HG03469 (cell line): ENCODE results near the gene TSHZ2.

ENCODE experiments used
- ATAC-seq: cut with Tn5 transposase; IDR thresholded peaks from one replicate; pipeline ENCODE4 v1.9.1; 2021; ENCODE audit warnings: mild to moderate bottlenecking, moderate library complexity, moderate number of reproducible peaks; ENCODE audit not compliant: unreplicated experiment

Gene TSHZ2

GRCh38 chr20:53126185-53126584 is 154.0 kb downstream of the TSHZ2 start:
- no peak for ATAC-seq

- no peak for ATAC-seq
Observed at GRCh38 chr20:53127027-53127426, 154.9 kb downstream of the TSHZ2 start.

GRCh38 chr20:53128004-53128403 is 155.8 kb downstream of the TSHZ2 start:
- ATAC-seq, result no peak

- ATAC-seq, result no peak
Observed at GRCh38 chr20:53129563-53129962, 157.4 kb downstream of the TSHZ2 start.

- ATAC-seq, result no peak
Observed at GRCh38 chr20:53130795-53131194, 158.6 kb downstream of the TSHZ2 start.

- ATAC-seq, result no peak
Observed at GRCh38 chr20:53133125-53133524, 161.0 kb downstream of the TSHZ2 start.

- no peak for ATAC-seq
Observed at GRCh38 chr20:53133628-53134027, 161.5 kb downstream of the TSHZ2 start.

- no peak for ATAC-seq
Observed at GRCh38 chr20:53136473-53136872, 164.3 kb downstream of the TSHZ2 start.

GRCh38 chr20:53138454-53139262 is 166.5 kb downstream of the TSHZ2 start:
- peak; percentile 88 for ATAC-seq

GRCh38 chr20:53141201-53142050 is 169.3 kb downstream of the TSHZ2 start:
- ATAC-seq, result no peak

GRCh38 chr20:53142225-53143127 is 170.3 kb downstream of the TSHZ2 start:
- ATAC-seq, result no peak

GRCh38 chr20:53146201-53146891 is 174.2 kb downstream of the TSHZ2 start:
- peak; percentile 59 for ATAC-seq

- no peak for ATAC-seq
Observed at GRCh38 chr20:53148771-53149147, 176.6 kb downstream of the TSHZ2 start.

- ATAC-seq, result no peak
Observed at GRCh38 chr20:53149148-53149889, 177.2 kb downstream of the TSHZ2 start.

- ATAC-seq, result no peak
Observed at GRCh38 chr20:53149890-53150205, 177.7 kb downstream of the TSHZ2 start.

- ATAC-seq, result no peak
Observed at GRCh38 chr20:53150532-53150931, 178.4 kb downstream of the TSHZ2 start.

GRCh38 chr20:53152228-53152627 is 180.1 kb downstream of the TSHZ2 start:
- ATAC-seq, result no peak

- ATAC-seq, result peak; percentile 53
Observed at GRCh38 chr20:53154540-53154939, 182.4 kb downstream of the TSHZ2 start.

- peak; percentile 72 for ATAC-seq
Observed at GRCh38 chr20:53157443-53158408, 185.6 kb downstream of the TSHZ2 start.
